ENCODE measurements around the gene RBMS1. TPM values are rescaled to one million over a fixed set of nuclear protein-coding genes. Genes with fewer than 3 reads are reported as not detected.

RBMS1 gene
- total and polyA plus RNA-seq, 2 experiments from 2014 or later: 55.5 to 94.8 TPM

GRCh38 chr2:160308476-160308875 lies 185.1 kb downstream of the RBMS1 start (continued):
- no peak for TF ChIP-seq REST (IDR thresholded peaks at IDR 0.05; ENCODE audit: unreplicated experiment)
- TF ChIP-seq ZNF114 (CRISPR knock-in tag; IDR thresholded peaks at IDR 0.05): no peak
- no peak for TF ChIP-seq JUNB (IDR thresholded peaks at IDR 0.05; ENCODE audit: unreplicated experiment)
- no peak for TF ChIP-seq STAT1 (IDR thresholded peaks at IDR 0.05; ENCODE audit: unreplicated experiment)
- no peak for TF ChIP-seq CREB1 (CRISPR knock-in tag; IDR thresholded peaks at IDR 0.05; ENCODE audit: low read depth)
- TF ChIP-seq ETS1 (IDR thresholded peaks at IDR 0.05): no peak

GRCh38 chr2:160306985-160307384 lies 186.6 kb downstream of the RBMS1 start:
- H3K4me2 ChIP-seq: no peak overlapping the region
- Mint-ChIP-seq H3K4me1 (peaks cover 15% of the 10 kb centered on the region), H3K27me3 (ENCODE audit: insufficient read depth, low read depth, poor library complexity) (no peaks in the 10 kb centered on the region), H3K9me3 (no peaks in the 10 kb centered on the region), H3K36me3 (ENCODE audit: low read depth) (peaks cover 4% of the 10 kb centered on the region; the same call in 1 of the 3 replicates), H3K27ac (no peak overlapping the region), H3K4me3 (no peak overlapping the region)
- ATAC-seq: no peak
- H3F3A ChIP-seq (replicated peaks; ENCODE audit: low read depth): no peaks in the 10 kb centered on the region
- H3K4me3 ChIP-seq: no peak overlapping the region
- H4K20me1 ChIP-seq (replicated peaks; ENCODE audit: insufficient read depth): peaks cover 10% of the 10 kb centered on the region
- H3K27me3 ChIP-seq (ENCODE audit: insufficient read depth): no peaks in the 10 kb centered on the region
- no peaks in the 10 kb centered on the region for H3K36me3 ChIP-seq (ENCODE audit: insufficient read depth)
- no peak overlapping the region for H2AFZ ChIP-seq
- H3K79me2 ChIP-seq (replicated peaks; ENCODE audit: insufficient read depth): no peaks in the 10 kb centered on the region; the same call in 1 of the 2 replicates
- no peaks in the 10 kb centered on the region for H3K9me2 ChIP-seq (ENCODE audit: insufficient read depth)
- H3K4me1 ChIP-seq (ENCODE audit: insufficient read depth): peaks cover 22% of the 10 kb centered on the region
- no peak overlapping the region for H3K27ac ChIP-seq (ENCODE audit: low read depth)
- no peak for TF ChIP-seq ZNF462 (CRISPR knock-in tag; IDR thresholded peaks at IDR 0.05)
- no peak for TF ChIP-seq ZNF114 (CRISPR knock-in tag; IDR thresholded peaks at IDR 0.05)
- no peak for TF ChIP-seq EZH2phosphoT487 (IDR thresholded peaks at IDR 0.05; ENCODE audit: unreplicated experiment)
- no peak for TF ChIP-seq CTCF (conservative IDR thresholded peaks at IDR 0.05; ENCODE audit: low read depth in 2 of 2)
- TF ChIP-seq ETS1 (IDR thresholded peaks at IDR 0.05): no peak
- TF ChIP-seq CREB1 (CRISPR knock-in tag; IDR thresholded peaks at IDR 0.05; ENCODE audit: low read depth): no peak
- no peak for TF ChIP-seq ZNF331 (CRISPR knock-in tag; IDR thresholded peaks at IDR 0.05; ENCODE audit: low read depth)
- no peak for DNase-seq (ENCODE audit: low spot score)

All from GM23338 (cell line).